Peyer's patch (tissue), 4 donors: ENCODE results near the gene SIM1.

ENCODE experiments used
- CTCF ChIP-seq, 6 experiments: fragments of 450-650 bp in 4 of 6; fragments of 200-600 bp in 2 of 6; sonication (generic) in 1 of 6; IDR thresholded peaks; one replicate each; pipeline ENCODE4 v1.5.1; 2017 to 2019; ENCODE audit warnings: antibody characterized with exemption in 6 of 6, mild to moderate bottlenecking in 3 of 6, moderate library complexity in 1 of 6
- POLR2A ChIP-seq, 2 donors: fragments of 450-650 bp; IDR thresholded peaks; one replicate each; pipeline ENCODE4 v1.5.1; 2017; ENCODE audit warnings: antibody characterized with exemption in 2 of 2, mild to moderate bottlenecking in 2 of 2, moderate library complexity in 2 of 2

GRCh38 chr6:100493206-100493888 lies 28.6 kb upstream of the SIM1 start:
- TF ChIP-seq CTCF (IDR thresholded peaks at IDR 0.05), result no peak
- no peak for TF ChIP-seq POLR2A (IDR thresholded peaks at IDR 0.05)
